Measurements from ENCODE around the gene SLC26A2.
"Not testable (repeated sequence)": the region's sequence is repeated elsewhere in the genome, so short reads cannot be mapped to it uniquely, and the experiment has no call there.

The SLC26A2 gene

GRCh38 chr5:149938279-149938678 lies 22.3 kb upstream of the SLC26A2 start:
- peak overlapping the region; percentile 50; the same call in 1 of the 2 replicates for H3K4me3 ChIP-seq (ENCODE audit: low read depth, low read length)
- no peak overlapping the region for H2AFZ ChIP-seq (ENCODE audit: low read length, unreplicated experiment)
- no peaks in the 10 kb centered on the region for H3K36me3 ChIP-seq (ENCODE audit: insufficient read depth, low read length)
- peak overlapping the region; percentile 97 for H3K27ac ChIP-seq (ENCODE audit: low read depth, low read length)
- H3K4me1 ChIP-seq (ENCODE audit: control insufficient read depth, insufficient read depth, low read length, unreplicated experiment): peaks cover 40% of the 10 kb centered on the region
- no peaks in the 10 kb centered on the region for H3K27me3 ChIP-seq (ENCODE audit: insufficient read depth, low read length)
- no peaks in the 10 kb centered on the region for H3K79me2 ChIP-seq (ENCODE audit: control insufficient read depth, insufficient read depth, low read length, unreplicated experiment)

GRCh38 chr5:149938791-149939358 lies 21.7 kb upstream of the SLC26A2 start:
- H3K79me2 ChIP-seq (ENCODE audit: control insufficient read depth, insufficient read depth, low read length, unreplicated experiment): no peaks in the 10 kb centered on the region
- no peaks in the 10 kb centered on the region for H3K36me3 ChIP-seq (ENCODE audit: insufficient read depth, low read length)
- H3K27me3 ChIP-seq (ENCODE audit: insufficient read depth, low read length): no peaks in the 10 kb centered on the region
- peaks cover 40% of the 10 kb centered on the region for H3K4me1 ChIP-seq (ENCODE audit: control insufficient read depth, insufficient read depth, low read length, unreplicated experiment)
- peak overlapping the region; percentile 19 for H2AFZ ChIP-seq (ENCODE audit: low read length, unreplicated experiment)
- H3K27ac ChIP-seq (ENCODE audit: low read depth, low read length): peak overlapping the region; percentile 97
- H3K4me3 ChIP-seq (ENCODE audit: low read depth, low read length): peak overlapping the region; percentile 50

GRCh38 chr5:149939546-149939945 lies 21.0 kb upstream of the SLC26A2 start:
- H2AFZ ChIP-seq (ENCODE audit: low read length, unreplicated experiment): peak overlapping the region; percentile 19
- peaks cover 40% of the 10 kb centered on the region for H3K4me1 ChIP-seq (ENCODE audit: control insufficient read depth, insufficient read depth, low read length, unreplicated experiment)
- no peaks in the 10 kb centered on the region for H3K79me2 ChIP-seq (ENCODE audit: control insufficient read depth, insufficient read depth, low read length, unreplicated experiment)
- H3K27me3 ChIP-seq (ENCODE audit: insufficient read depth, low read length): no peaks in the 10 kb centered on the region
- H3K27ac ChIP-seq (ENCODE audit: low read depth, low read length): peak overlapping the region; percentile 97
- no peaks in the 10 kb centered on the region for H3K36me3 ChIP-seq (ENCODE audit: insufficient read depth, low read length)
- H3K4me3 ChIP-seq (ENCODE audit: low read depth, low read length): peak overlapping the region; percentile 50

GRCh38 chr5:149940077-149940574 lies 20.4 kb upstream of the SLC26A2 start:
- H3K36me3 ChIP-seq (ENCODE audit: insufficient read depth, low read length): no peaks in the 10 kb centered on the region
- peak overlapping the region; percentile 97 for H3K27ac ChIP-seq (ENCODE audit: low read depth, low read length)
- no peak overlapping the region for H3K4me3 ChIP-seq (ENCODE audit: low read depth, low read length)
- H3K4me1 ChIP-seq (ENCODE audit: control insufficient read depth, insufficient read depth, low read length, unreplicated experiment): peaks cover 40% of the 10 kb centered on the region
- H2AFZ ChIP-seq (ENCODE audit: low read length, unreplicated experiment): no peak overlapping the region
- H3K27me3 ChIP-seq (ENCODE audit: insufficient read depth, low read length): no peaks in the 10 kb centered on the region
- no peaks in the 10 kb centered on the region for H3K79me2 ChIP-seq (ENCODE audit: control insufficient read depth, insufficient read depth, low read length, unreplicated experiment)

GRCh38 chr5:149940941-149941644 lies 19.5 kb upstream of the SLC26A2 start:
- Histone ChIP-seq H3K4me1 (ENCODE audit: control insufficient read depth, insufficient read depth, low read length, unreplicated experiment) (peaks cover 39% of the 10 kb centered on the region), H3K79me2 (ENCODE audit: control insufficient read depth, insufficient read depth, low read length, unreplicated experiment) (no peaks in the 10 kb centered on the region), H3K27me3 (ENCODE audit: insufficient read depth, low read length) (no peaks in the 10 kb centered on the region), H3K36me3 (ENCODE audit: insufficient read depth, low read length) (no peaks in the 10 kb centered on the region), H3K4me3 (ENCODE audit: low read depth, low read length) (no peak overlapping the region), H3K27ac (ENCODE audit: low read depth, low read length) (no peak overlapping the region), H2AFZ (ENCODE audit: low read length, unreplicated experiment) (no peak overlapping the region)

- Histone ChIP-seq H2AFZ (ENCODE audit: low read length, unreplicated experiment) (no peak overlapping the region), H3K79me2 (ENCODE audit: control insufficient read depth, insufficient read depth, low read length, unreplicated experiment) (no peaks in the 10 kb centered on the region), H3K27me3 (ENCODE audit: insufficient read depth, low read length) (no peaks in the 10 kb centered on the region), H3K27ac (ENCODE audit: low read depth, low read length) (no peak overlapping the region), H3K4me1 (ENCODE audit: control insufficient read depth, insufficient read depth, low read length, unreplicated experiment) (peaks cover 32% of the 10 kb centered on the region), H3K4me3 (ENCODE audit: low read depth, low read length) (no peak overlapping the region), H3K36me3 (ENCODE audit: insufficient read depth, low read length) (no peaks in the 10 kb centered on the region)
Measured at GRCh38 chr5:149941795-149942194, 18.8 kb upstream of the SLC26A2 start.

- H3K27me3 ChIP-seq (ENCODE audit: insufficient read depth, low read length): no peaks in the 10 kb centered on the region
- H3K4me1 ChIP-seq (ENCODE audit: control insufficient read depth, insufficient read depth, low read length, unreplicated experiment): peaks cover 28% of the 10 kb centered on the region
- H3K36me3 ChIP-seq (ENCODE audit: insufficient read depth, low read length): no peaks in the 10 kb centered on the region
- H2AFZ ChIP-seq (ENCODE audit: low read length, unreplicated experiment): no peak overlapping the region
- H3K79me2 ChIP-seq (ENCODE audit: control insufficient read depth, insufficient read depth, low read length, unreplicated experiment): no peaks in the 10 kb centered on the region
- no peak overlapping the region for H3K27ac ChIP-seq (ENCODE audit: low read depth, low read length)
- no peak overlapping the region for H3K4me3 ChIP-seq (ENCODE audit: low read depth, low read length)
Measured at GRCh38 chr5:149942199-149942598, 18.4 kb upstream of the SLC26A2 start.

- not testable (repeated sequence) for H3K27ac ChIP-seq (ENCODE audit: low read depth, low read length); H3K79me2 ChIP-seq (ENCODE audit: control insufficient read depth, insufficient read depth, low read length, unreplicated experiment); H3K36me3 ChIP-seq (ENCODE audit: insufficient read depth, low read length); H3K27me3 ChIP-seq (ENCODE audit: insufficient read depth, low read length); H2AFZ ChIP-seq (ENCODE audit: low read length, unreplicated experiment); H3K4me3 ChIP-seq (ENCODE audit: low read depth, low read length)
- H3K4me1 ChIP-seq (ENCODE audit: control insufficient read depth, insufficient read depth, low read length, unreplicated experiment): peaks cover 23% of the 10 kb centered on the region
Measured at GRCh38 chr5:149942741-149943169, 17.8 kb upstream of the SLC26A2 start.

- H2AFZ ChIP-seq (ENCODE audit: low read length, unreplicated experiment); H3K36me3 ChIP-seq (ENCODE audit: insufficient read depth, low read length); H3K4me3 ChIP-seq (ENCODE audit: low read depth, low read length); H3K27me3 ChIP-seq (ENCODE audit: insufficient read depth, low read length); H3K79me2 ChIP-seq (ENCODE audit: control insufficient read depth, insufficient read depth, low read length, unreplicated experiment); H3K27ac ChIP-seq (ENCODE audit: low read depth, low read length): not testable (repeated sequence)
- H3K4me1 ChIP-seq (ENCODE audit: control insufficient read depth, insufficient read depth, low read length, unreplicated experiment): peaks cover 17% of the 10 kb centered on the region
Measured at GRCh38 chr5:149943177-149943949, 17.2 kb upstream of the SLC26A2 start.

GRCh38 chr5:149944666-149945065 lies 15.9 kb upstream of the SLC26A2 start, which contains the start of gene PDE6A:
Gene PDE6A, minus strand, starts transcription at chr5:149944793. Its CDS starts 120 bp downstream, at chr5:149944673.
- Histone ChIP-seq H3K79me2 (ENCODE audit: control insufficient read depth, insufficient read depth, low read length, unreplicated experiment) (no peaks in the 10 kb centered on the region), H3K4me1 (ENCODE audit: control insufficient read depth, insufficient read depth, low read length, unreplicated experiment) (peaks cover 4% of the 10 kb centered on the region), H3K27ac (ENCODE audit: low read depth, low read length) (no peak within 1 kb of the TSS), H3K4me3 (ENCODE audit: low read depth, low read length) (no peak within 1 kb of the TSS), H3K27me3 (ENCODE audit: insufficient read depth, low read length) (no peaks in the 10 kb centered on the region), H3K36me3 (ENCODE audit: insufficient read depth, low read length) (no peaks in the 10 kb centered on the region), H2AFZ (ENCODE audit: low read length, unreplicated experiment) (no peak within 1 kb of the TSS)
